WTC11 (cell line): ENCODE data around the gene DECR2.

Experiments used
- CREB1 ChIP-seq: sonication (generic); formaldehyde crosslinking; IDR thresholded peaks from 2 replicates; pipeline ENCODE4 v1.8.0; 2023; ENCODE audit warnings: mild to moderate bottlenecking, missing genetic modification reagents
- ELF4 ChIP-seq: sonication (generic); formaldehyde crosslinking; IDR thresholded peaks from 2 replicates; pipeline ENCODE4 v1.8.1; 2022; ENCODE audit warnings: low read depth, mild to moderate bottlenecking, moderate library complexity, missing genetic modification reagents
- IRF2 ChIP-seq: sonication (generic); formaldehyde crosslinking; IDR thresholded peaks from 2 replicates; pipeline ENCODE4 v1.8.0; 2022; ENCODE audit warnings: low read depth, missing genetic modification reagents, borderline replicate concordance
- NFYB ChIP-seq: sonication (generic); formaldehyde crosslinking; conservative IDR thresholded peaks from 2 replicates; pipeline ENCODE4 v1.8.0; 2022; ENCODE audit warnings: low read depth, missing genetic modification reagents
- NR3C1 ChIP-seq: sonication (generic); formaldehyde crosslinking; conservative IDR thresholded peaks from 2 replicates; pipeline ENCODE4 v1.8.1; 2023; ENCODE audit warnings: low read depth, mild to moderate bottlenecking, missing genetic modification reagents
- ZBTB21 ChIP-seq: sonication (generic); formaldehyde crosslinking; IDR thresholded peaks from 2 replicates; pipeline ENCODE4 v1.8.1; 2023; ENCODE audit warnings: mild to moderate bottlenecking, missing genetic modification reagents, borderline replicate concordance
- ZNF263 ChIP-seq: sonication (generic); formaldehyde crosslinking; IDR thresholded peaks from 2 replicates; pipeline ENCODE4 v1.8.1; 2022; ENCODE audit warnings: low read depth, mild to moderate bottlenecking, moderate library complexity, missing genetic modification reagents
- TF ChIP-seq, protein P1 (sequence below): sonication (generic); formaldehyde crosslinking; IDR thresholded peaks from 2 replicates; pipeline ENCODE4 v1.8.1; 2023; ENCODE audit warnings: mild to moderate bottlenecking, missing genetic modification reagents
- TF ChIP-seq, protein P2 (sequence below): sonication (generic); formaldehyde crosslinking; conservative IDR thresholded peaks from 2 replicates; pipeline ENCODE4 v1.8.1; 2022; ENCODE audit warnings: mild to moderate bottlenecking, missing genetic modification reagents
- TF ChIP-seq, protein P3 (sequence below): fragments of 200-600 bp; IDR thresholded peaks from 2 replicates; pipeline ENCODE4 v1.8.0; 2022; ENCODE audit warnings: antibody characterized with exemption
- TF ChIP-seq, protein P4 (sequence below): sonication (generic); formaldehyde crosslinking; IDR thresholded peaks from 2 replicates; pipeline ENCODE4 v1.8.1; 2022; ENCODE audit warnings: low read depth, missing genetic modification reagents, borderline replicate concordance
- TF ChIP-seq, protein P5 (sequence below): sonication (generic); formaldehyde crosslinking; IDR thresholded peaks from 2 replicates; pipeline ENCODE4 v1.8.1; 2023; ENCODE audit warnings: mild to moderate bottlenecking, missing genetic modification reagents, moderate library complexity

DNA sequence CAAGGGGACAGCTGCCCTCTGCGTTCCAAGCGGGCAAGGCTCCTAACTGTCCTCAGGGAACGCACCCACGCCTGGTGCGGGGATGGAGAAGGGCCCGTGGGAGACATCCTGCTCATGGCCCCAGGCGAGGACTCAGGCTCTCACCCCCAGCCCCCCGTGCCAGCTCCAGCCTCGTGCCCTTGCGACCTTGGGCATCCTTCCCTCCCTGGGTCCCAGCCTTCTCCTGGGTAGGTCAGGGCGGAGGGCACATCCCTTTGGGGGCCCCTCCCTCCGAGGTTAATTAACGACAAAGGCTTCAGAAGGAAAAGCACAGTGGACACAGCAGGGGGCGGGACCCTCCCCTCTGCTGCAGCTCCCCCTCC is 22.9 kb upstream of the DECR2 start:
- TF ChIP-seq NR3C1 (no peak), CREB1 (no peak), ELF4 (CRISPR knock-in tag) (no peak), ZBTB21 (CRISPR knock-in tag) (no peak), IRF2 (CRISPR knock-in tag) (no peak), NFYB (CRISPR knock-in tag) (no peak), ZNF263 (no peak)
- TF ChIP-seq, protein P1, sequence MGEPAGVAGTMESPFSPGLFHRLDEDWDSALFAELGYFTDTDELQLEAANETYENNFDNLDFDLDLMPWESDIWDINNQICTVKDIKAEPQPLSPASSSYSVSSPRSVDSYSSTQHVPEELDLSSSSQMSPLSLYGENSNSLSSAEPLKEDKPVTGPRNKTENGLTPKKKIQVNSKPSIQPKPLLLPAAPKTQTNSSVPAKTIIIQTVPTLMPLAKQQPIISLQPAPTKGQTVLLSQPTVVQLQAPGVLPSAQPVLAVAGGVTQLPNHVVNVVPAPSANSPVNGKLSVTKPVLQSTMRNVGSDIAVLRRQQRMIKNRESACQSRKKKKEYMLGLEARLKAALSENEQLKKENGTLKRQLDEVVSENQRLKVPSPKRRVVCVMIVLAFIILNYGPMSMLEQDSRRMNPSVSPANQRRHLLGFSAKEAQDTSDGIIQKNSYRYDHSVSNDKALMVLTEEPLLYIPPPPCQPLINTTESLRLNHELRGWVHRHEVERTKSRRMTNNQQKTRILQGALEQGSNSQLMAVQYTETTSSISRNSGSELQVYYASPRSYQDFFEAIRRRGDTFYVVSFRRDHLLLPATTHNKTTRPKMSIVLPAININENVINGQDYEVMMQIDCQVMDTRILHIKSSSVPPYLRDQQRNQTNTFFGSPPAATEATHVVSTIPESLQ, result no peak
- TF ChIP-seq, protein P2, sequence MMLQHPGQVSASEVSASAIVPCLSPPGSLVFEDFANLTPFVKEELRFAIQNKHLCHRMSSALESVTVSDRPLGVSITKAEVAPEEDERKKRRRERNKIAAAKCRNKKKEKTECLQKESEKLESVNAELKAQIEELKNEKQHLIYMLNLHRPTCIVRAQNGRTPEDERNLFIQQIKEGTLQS (CRISPR knock-in tag), result no peak
- TF ChIP-seq, protein P3, sequence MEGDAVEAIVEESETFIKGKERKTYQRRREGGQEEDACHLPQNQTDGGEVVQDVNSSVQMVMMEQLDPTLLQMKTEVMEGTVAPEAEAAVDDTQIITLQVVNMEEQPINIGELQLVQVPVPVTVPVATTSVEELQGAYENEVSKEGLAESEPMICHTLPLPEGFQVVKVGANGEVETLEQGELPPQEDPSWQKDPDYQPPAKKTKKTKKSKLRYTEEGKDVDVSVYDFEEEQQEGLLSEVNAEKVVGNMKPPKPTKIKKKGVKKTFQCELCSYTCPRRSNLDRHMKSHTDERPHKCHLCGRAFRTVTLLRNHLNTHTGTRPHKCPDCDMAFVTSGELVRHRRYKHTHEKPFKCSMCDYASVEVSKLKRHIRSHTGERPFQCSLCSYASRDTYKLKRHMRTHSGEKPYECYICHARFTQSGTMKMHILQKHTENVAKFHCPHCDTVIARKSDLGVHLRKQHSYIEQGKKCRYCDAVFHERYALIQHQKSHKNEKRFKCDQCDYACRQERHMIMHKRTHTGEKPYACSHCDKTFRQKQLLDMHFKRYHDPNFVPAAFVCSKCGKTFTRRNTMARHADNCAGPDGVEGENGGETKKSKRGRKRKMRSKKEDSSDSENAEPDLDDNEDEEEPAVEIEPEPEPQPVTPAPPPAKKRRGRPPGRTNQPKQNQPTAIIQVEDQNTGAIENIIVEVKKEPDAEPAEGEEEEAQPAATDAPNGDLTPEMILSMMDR, result no peak
- TF ChIP-seq, protein P4, sequence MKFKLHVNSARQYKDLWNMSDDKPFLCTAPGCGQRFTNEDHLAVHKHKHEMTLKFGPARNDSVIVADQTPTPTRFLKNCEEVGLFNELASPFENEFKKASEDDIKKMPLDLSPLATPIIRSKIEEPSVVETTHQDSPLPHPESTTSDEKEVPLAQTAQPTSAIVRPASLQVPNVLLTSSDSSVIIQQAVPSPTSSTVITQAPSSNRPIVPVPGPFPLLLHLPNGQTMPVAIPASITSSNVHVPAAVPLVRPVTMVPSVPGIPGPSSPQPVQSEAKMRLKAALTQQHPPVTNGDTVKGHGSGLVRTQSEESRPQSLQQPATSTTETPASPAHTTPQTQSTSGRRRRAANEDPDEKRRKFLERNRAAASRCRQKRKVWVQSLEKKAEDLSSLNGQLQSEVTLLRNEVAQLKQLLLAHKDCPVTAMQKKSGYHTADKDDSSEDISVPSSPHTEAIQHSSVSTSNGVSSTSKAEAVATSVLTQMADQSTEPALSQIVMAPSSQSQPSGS (CRISPR knock-in tag), result no peak
- TF ChIP-seq, protein P5, sequence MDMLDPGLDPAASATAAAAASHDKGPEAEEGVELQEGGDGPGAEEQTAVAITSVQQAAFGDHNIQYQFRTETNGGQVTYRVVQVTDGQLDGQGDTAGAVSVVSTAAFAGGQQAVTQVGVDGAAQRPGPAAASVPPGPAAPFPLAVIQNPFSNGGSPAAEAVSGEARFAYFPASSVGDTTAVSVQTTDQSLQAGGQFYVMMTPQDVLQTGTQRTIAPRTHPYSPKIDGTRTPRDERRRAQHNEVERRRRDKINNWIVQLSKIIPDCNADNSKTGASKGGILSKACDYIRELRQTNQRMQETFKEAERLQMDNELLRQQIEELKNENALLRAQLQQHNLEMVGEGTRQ (CRISPR knock-in tag), result no peak
